HG03565 (cell line): ENCODE results near the gene ZNF787.

Source experiments
- ATAC-seq: cut with Tn5 transposase; IDR thresholded peaks from one replicate; pipeline ENCODE4 v1.9.1; 2021; ENCODE audit warnings: mild to moderate bottlenecking, moderate library complexity; ENCODE audit not compliant: unreplicated experiment

The ZNF787 gene

GRCh38 chr19:56089344-56089743 is 31.8 kb downstream of the ZNF787 start:
- no peak for ATAC-seq

GRCh38 chr19:56088497-56089215 is 32.4 kb downstream of the ZNF787 start:
- no peak for ATAC-seq

- no peak for ATAC-seq
Measured at GRCh38 chr19:56087647-56088496, 33.2 kb downstream of the ZNF787 start.

- ATAC-seq, result no peak
Measured at GRCh38 chr19:56086671-56087430, 34.2 kb downstream of the ZNF787 start.

- no peak for ATAC-seq
Measured at GRCh38 chr19:56085571-56086275, 35.4 kb downstream of the ZNF787 start.

GRCh38 chr19:56084835-56085536 is 36.1 kb downstream of the ZNF787 start:
- ATAC-seq, result no peak

- ATAC-seq, result no peak
Measured at GRCh38 chr19:56083668-56084067, 37.4 kb downstream of the ZNF787 start.

GRCh38 chr19:56080669-56081401 is 40.3 kb downstream of the ZNF787 start:
- peak; percentile 55 for ATAC-seq

- ATAC-seq, result no peak
Measured at GRCh38 chr19:56079609-56080008, 41.5 kb downstream of the ZNF787 start.

GRCh38 chr19:56076498-56076897 is 44.6 kb downstream of the ZNF787 start:
- ATAC-seq, result no peak

GRCh38 chr19:56071151-56071550 is 49.9 kb downstream of the ZNF787 start:
- no peak for ATAC-seq

- no peak for ATAC-seq
Measured at GRCh38 chr19:56069642-56070041, 51.5 kb downstream of the ZNF787 start.

GRCh38 chr19:56066152-56067023 is 54.7 kb downstream of the ZNF787 start:
- no peak for ATAC-seq

- no peak for ATAC-seq
Measured at GRCh38 chr19:56053596-56053995, 67.5 kb downstream of the ZNF787 start.
